ENCODE results near the gene EYA2. TPM values are rescaled to one million over a fixed set of nuclear protein-coding genes. Genes with fewer than 3 reads are reported as not detected.

EYA2 gene
- total and polyA plus RNA-seq, 2 of the 4 experiments (the other 2 are of a cell fraction) = 2.3 to 5.4 TPM

DNA sequence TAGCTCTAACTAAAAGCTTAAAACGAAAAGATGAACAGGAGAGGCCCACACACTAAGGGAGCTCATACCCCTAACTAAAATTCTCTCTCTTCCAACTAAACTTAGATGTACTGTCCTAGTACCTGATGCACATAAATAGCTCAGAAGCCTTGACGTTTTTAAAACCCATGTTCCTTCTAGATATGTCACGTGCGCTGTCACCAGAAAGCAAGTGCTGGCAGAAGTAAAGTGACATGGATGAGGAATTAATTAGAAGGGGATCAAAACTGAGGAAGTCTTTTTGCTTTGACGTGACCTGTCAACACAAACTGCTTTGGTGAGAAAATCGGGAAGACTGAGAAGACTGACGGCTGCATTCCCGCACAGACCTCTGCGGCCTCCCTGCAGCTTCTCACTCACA is 319.3 kb downstream of the EYA2 start:
- peaks cover 2% of the 10 kb centered on the region; the same call in 1 of the 2 replicates for H3K4me1 ChIP-seq (ENCODE audit: control insufficient read depth, insufficient read depth, low read length)
- ChIA-PET POLR2A (ENCODE audit: unreplicated experiment) (interaction anchor here (0.5 kb wide), 1 partner anchor 104 kb away, joined by 3 read pairs; no protein-coding TSS in a partner anchor), CTCF (interaction anchor here (0.9 to 1.3 kb wide), 2 partner anchors 18 to 170 kb away, joined by 3 read pairs; no protein-coding TSS in a partner anchor)
- H3K27me3 ChIP-seq (ENCODE audit: control insufficient read depth, insufficient read depth, low read length) = no peaks in the 10 kb centered on the region
- 86% methylated on average over 6 of the region's 9 CpGs; no CpG with 5 or more reads in 1 of the 2 experiments for WGBS, 2 experiments (ENCODE audit: extremely low coverage in 2 of 2, insufficient read length in 1 of 2)
- H3K9ac ChIP-seq (ENCODE audit: low read depth, low read length) = no peak overlapping the region
- H2BK5ac ChIP-seq (ENCODE audit: low read depth, low read length, poor library complexity, severe bottlenecking) = no peak overlapping the region
- H2AK9ac ChIP-seq (replicated peaks; ENCODE audit: low read depth, low read length, poor library complexity) = no peak overlapping the region
- no peak overlapping the region for H4K5ac ChIP-seq (ENCODE audit: low read depth, low read length)
- H3K79me1 ChIP-seq (ENCODE audit: low read depth in 1 of 2, low read length in 2 of 2) = peaks cover 31 to 58% of the 10 kb centered on the region in 2 experiments; a peak in 3 of 4 replicates
- TF ChIP-seq RFX5 (IDR thresholded peaks at IDR 0.05; ENCODE audit: low read depth, low read length) (no peak), CTCF (conservative IDR thresholded peaks at IDR 0.05; ENCODE audit: low read depth, low read length) (no peak), MAZ (IDR thresholded peaks at IDR 0.05; ENCODE audit: borderline replicate concordance, low read depth, low read length) (no peak)
- no peak overlapping the region for H3K23ac ChIP-seq (ENCODE audit: low read depth, low read length)
- H2AFZ ChIP-seq (replicated peaks; ENCODE audit: low read length, poor library complexity) = no peak overlapping the region
- no peak overlapping the region for H2BK20ac ChIP-seq (ENCODE audit: low read depth, low read length)
- H2AK5ac ChIP-seq (ENCODE audit: low read depth, low read length) = no peak overlapping the region
- H3K56ac ChIP-seq (ENCODE audit: extremely low read depth, insufficient read depth, low read length) = no peak overlapping the region
- DNase-seq (no peak), ATAC-seq (ENCODE audit: low read depth) (no peak)
- no peak overlapping the region for H3K4me3 ChIP-seq (ENCODE audit: insufficient read depth, low read depth, low read length)
- intact Hi-C loops (cut with micrococcal nuclease) (no loop called here), in situ Hi-C loops (cut with MboI; ENCODE audit: low sequenced_read_pairs) (no loop called here), dilution Hi-C loops (cut with HindIII; ENCODE audit: low sequenced_read_pairs, unreplicated experiment) (no loop called here)
- no peak overlapping the region for H3K14ac ChIP-seq (replicated peaks; ENCODE audit: low read depth, low read length)
- H3K9me1 ChIP-seq (ENCODE audit: insufficient read depth, low read length) = peaks cover 17% of the 10 kb centered on the region
- H3K27ac ChIP-seq (ENCODE audit: insufficient read depth, low read length) = no peak overlapping the region
- H3K36me3 ChIP-seq (ENCODE audit: control insufficient read depth, insufficient read depth, low read length) = peaks cover 60% of the 10 kb centered on the region
- no peak overlapping the region for H4K91ac ChIP-seq (ENCODE audit: insufficient read depth, low read depth, low read length)
- H3K9me3 ChIP-seq (ENCODE audit: control insufficient read depth, insufficient read depth, low read length) = no peaks in the 10 kb centered on the region
- no peak overlapping the region for H2BK120ac ChIP-seq (ENCODE audit: low read depth, low read length)
- H3K18ac ChIP-seq (ENCODE audit: low read depth, low read length) = no peak overlapping the region
- no TSS peak for BruUV-seq (replicated peaks)
- H4K20me1 ChIP-seq (ENCODE audit: insufficient read depth, low read length) = no peaks in the 10 kb centered on the region; the same call in 1 of the 2 replicates
- no peak overlapping the region for H2BK15ac ChIP-seq (ENCODE audit: low read depth, low read length)
- no peak overlapping the region for H4K8ac ChIP-seq (ENCODE audit: low read depth in 2 of 2, low read length in 2 of 2)
- no peak overlapping the region for H3K4me2 ChIP-seq (ENCODE audit: low read depth, low read length)
- no peak overlapping the region for H3K4ac ChIP-seq (ENCODE audit: low read depth, low read length)

Measured in IMR-90 (cell line).